Raji (cell line): ENCODE measurements around the gene GPR162.

Experiments used
- POLR2A ChIP-seq: IDR thresholded peaks from 2 replicates; pipeline ENCODE4 v1.6.1; 2011; ENCODE audit warnings: low read depth, low read length, control low read depth; ENCODE audit not compliant: insufficient read depth

GPR162 gene

DNA sequence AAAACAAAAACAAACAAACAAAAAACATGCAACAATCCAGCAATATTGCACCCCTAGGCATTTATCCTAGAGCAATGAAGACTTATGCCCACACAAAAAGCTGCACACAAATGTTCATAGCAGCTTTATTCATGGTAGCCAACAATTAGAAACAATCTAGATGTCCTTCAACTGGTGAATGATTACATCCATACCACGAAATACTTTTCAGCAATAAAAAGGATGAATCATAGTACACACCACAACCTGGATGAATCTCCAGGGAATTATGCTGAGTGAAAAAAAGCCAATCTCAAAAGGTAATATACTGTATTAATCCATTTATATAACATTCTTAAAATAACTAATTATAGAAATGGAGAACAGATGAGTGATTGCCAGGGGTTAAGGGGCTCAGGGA, 14.5 kb upstream of the GPR162 start:
- TF ChIP-seq POLR2A, result no peak

DNA sequence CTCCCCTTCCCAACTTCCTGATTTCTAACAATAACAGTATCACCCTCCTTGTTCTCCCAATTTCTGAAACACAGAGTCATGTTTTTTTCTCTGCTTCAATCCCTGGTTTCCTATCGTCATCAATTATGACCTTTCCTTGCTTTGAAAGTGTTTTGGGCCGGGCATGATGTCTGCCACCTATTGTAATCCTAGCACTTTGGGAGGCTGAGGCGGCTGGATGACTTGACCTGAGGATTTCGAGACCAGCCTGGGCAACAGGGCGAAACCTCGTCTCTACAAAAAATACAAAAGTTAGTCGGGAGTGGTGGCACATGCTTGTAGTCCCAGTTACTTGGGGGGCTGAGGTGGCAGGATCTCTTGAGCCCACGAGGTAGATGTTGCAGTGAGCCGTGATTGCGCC, 12.6 kb upstream of the GPR162 start:
- no peak for TF ChIP-seq POLR2A

DNA sequence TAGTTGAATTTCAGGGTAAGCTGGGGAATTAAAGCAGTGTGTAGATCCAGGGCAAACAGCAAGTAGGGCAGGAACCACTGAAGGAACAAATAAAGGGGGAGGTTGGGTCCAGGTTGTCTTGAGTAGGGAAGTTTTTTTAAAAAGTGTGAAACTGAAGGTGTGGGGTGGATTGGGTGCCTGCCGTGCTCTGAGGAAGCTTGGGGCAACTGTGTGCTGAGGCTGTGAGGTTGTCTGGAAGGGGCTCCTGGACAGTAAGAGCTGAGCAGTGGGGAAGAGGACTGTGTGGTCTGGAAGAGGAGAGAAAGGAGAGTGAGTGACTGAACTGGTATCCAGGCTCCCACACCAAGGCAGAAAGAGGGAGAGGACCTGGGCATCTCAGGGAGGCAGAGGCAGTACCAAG, 10.9 kb upstream of the GPR162 start:
- TF ChIP-seq POLR2A, result no peak

DNA sequence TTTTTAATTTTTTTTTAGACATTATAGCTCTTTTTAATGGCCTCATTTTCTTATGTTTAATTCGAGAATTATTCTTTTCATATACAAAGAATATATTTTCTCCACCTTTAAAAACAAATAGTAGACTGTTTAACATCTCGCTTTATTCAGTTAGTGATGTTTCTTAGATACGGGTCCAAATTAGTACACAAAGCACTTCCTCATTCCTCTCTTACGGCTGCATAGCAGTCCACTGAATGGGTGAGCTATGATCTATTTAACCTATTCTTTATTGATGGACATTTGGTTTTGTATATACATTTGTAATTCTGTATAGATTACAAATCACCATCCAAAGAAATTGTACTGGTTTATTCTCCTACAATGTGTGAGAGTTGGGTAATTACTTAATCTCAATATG, 8.3 kb upstream of the GPR162 start:
- TF ChIP-seq POLR2A, result no peak

DNA sequence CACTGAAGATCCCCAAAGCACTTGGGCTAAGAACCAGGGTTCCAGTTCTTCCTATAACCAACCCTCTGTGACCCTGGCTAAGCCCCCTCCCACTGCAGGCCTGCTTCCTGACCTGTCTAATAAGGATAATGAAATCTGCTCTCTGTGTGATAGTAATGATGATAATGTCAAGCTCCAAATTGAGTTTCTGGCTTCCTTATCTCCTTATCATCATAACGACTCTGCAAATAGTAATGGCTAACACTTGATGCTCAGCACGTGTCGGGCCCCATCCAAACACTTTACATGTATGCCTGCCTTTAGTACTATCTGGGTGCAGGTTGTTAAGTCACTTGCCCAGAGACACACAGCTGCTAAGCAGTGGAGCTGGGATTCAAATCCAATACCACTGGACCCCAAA, 5.0 kb upstream of the GPR162 start:
- no peak for TF ChIP-seq POLR2A

DNA sequence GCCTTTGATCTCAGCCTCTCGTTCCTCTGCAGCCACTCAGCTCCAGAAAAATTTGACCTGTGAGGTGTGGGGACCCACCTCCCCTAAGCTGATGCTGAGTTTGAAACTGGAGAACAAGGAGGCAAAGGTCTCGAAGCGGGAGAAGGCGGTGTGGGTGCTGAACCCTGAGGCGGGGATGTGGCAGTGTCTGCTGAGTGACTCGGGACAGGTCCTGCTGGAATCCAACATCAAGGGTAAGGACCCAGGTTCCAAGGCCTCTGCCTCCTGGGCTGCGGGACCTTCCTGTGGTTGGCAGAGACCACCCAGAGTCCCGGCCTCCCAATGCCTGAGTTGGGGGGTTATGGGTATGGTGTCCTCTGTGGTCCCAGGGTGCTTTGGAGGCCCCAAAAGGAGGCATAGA, 4.5 kb upstream of the GPR162 start:
- TF ChIP-seq POLR2A, result no peak

DNA sequence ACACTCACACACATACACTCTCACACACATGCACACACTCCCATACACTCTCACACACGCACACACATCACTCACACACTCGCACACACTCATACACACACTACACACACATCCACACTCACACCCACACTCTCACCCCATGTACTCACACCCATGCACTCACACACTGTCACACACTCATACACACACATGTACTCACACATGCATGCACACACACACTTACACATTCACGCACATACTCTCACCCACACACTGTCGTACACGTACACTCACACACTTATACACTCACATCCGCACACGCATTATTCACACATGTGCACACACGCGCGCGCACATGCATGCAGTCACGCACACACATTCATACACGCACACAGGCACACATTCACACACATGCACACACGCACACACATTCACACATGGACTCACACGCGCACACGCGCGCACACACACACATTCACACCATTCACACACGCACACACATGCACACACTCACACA, 3.9 kb upstream of the GPR162 start:
- no peak for TF ChIP-seq POLR2A

DNA sequence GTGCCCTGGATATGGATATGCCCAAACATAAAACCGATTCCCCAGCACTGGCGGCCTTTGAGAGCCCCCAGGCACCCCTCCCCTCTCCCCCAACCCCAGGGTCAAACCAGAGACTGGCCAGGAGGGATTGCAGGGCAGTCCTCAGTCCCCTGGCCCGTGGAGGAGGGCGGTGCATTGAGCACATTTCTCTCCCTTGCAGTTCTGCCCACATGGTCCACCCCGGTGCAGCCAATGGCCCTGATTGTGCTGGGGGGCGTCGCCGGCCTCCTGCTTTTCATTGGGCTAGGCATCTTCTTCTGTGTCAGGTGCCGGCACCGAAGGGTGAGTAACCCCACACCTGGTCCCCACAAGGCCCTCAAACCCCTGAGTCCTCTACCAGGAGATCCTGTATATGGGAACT, 3.4 kb upstream of the GPR162 start:
- no peak for TF ChIP-seq POLR2A

DNA sequence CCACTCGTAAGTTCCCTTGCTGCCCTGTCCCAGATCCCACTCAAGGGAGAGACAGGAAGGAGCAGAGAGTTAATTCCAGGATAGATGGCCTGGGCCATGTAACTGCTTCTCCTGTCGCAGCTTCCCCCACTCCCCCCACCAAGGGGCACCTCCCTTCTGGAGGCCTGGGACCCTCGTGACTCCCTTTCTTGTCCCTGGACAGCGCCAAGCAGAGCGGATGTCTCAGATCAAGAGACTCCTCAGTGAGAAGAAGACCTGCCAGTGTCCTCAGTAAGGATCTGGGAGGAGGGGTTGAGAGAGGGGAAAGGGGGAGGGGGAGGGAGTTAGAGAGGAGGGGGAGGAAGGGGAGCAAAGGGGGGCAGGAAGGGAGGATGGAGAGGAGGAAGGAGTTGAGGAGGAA, 3.0 kb upstream of the GPR162 start:
- TF ChIP-seq POLR2A, result no peak

DNA sequence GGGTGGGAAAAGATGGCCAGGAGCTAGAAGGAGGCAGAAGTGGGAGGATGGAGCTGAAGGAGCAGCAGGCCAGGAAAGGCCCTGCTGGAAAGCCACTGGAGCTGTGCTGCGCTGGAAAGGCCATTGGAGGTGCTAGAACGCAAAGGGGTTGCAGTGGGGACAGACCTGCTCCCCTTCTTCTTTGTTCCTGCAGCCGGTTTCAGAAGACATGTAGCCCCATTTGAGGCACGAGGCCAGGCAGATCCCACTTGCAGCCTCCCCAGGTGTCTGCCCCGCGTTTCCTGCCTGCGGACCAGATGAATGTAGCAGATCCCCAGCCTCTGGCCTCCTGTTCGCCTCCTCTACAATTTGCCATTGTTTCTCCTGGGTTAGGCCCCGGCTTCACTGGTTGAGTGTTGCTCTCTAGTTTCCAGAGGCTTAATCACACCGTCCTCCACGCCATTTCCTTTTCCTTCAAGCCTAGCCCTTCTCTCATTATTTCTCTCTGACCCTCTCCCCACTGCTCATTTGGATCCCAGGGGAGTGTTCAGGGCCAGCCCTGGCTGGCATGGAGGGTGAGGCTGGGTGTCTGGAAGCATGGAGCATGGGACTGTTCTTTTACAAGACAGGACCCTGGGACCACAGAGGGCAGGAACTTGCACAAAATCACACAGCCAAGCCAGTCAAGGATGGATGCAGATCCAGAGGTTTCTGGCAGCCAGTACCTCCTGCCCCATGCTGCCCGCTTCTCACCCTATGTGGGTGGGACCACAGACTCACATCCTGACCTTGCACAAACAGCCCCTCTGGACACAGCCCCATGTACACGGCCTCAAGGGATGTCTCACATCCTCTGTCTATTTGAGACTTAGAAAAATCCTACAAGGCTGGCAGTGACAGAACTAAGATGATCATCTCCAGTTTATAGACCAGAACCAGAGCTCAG, 2.3 kb upstream of the GPR162 start:
- no peak for TF ChIP-seq POLR2A

DNA sequence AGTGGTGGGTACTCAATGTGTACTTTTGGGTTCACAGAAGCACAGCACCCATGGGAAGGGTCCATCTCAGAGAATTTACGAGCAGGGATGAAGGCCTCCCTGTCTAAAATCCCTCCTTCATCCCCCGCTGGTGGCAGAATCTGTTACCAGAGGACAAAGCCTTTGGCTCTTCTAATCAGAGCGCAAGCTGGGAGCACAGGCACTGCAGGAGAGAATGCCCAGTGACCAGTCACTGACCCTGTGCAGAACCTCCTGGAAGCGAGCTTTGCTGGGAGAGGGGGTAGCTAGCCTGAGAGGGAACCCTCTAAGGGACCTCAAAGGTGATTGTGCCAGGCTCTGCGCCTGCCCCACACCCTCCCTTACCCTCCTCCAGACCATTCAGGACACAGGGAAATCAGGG, 1.5 kb upstream of the GPR162 start:
- no peak for TF ChIP-seq POLR2A

DNA sequence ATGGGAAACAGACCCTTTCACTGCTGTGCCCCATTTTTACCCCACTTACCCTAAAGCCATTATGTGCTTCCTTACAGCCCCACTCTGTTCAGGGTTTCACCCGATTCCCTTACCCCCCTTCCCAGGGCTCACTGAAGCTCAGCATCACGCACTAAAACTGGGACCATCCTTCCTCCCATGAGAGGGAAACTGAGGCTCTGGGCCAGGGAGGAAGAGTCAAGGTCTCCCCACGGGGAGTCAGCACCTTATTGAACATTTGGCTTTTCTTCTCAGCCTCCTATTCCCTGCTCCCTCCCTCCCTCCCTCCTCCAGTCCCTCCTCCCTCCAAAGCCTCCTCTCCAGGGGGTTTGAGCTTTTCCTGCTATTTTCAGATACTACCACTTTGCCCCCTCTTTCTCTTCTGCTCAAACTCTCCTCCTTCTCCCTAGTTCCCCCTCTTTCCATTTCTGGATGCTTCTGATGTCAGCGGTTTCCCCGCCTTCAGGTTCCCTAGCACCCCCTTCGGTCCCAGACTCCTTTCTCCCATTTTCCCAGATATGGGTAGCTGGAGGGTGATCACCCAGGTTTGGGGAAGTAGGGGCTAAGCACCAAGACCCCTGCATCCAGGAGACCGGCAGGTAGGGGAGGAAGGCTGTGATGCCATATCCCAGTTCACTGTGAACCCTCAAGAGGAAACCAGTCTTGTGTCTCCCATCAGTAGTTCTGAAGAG, 960 bp downstream of the GPR162 start:
- no peak for TF ChIP-seq POLR2A

DNA sequence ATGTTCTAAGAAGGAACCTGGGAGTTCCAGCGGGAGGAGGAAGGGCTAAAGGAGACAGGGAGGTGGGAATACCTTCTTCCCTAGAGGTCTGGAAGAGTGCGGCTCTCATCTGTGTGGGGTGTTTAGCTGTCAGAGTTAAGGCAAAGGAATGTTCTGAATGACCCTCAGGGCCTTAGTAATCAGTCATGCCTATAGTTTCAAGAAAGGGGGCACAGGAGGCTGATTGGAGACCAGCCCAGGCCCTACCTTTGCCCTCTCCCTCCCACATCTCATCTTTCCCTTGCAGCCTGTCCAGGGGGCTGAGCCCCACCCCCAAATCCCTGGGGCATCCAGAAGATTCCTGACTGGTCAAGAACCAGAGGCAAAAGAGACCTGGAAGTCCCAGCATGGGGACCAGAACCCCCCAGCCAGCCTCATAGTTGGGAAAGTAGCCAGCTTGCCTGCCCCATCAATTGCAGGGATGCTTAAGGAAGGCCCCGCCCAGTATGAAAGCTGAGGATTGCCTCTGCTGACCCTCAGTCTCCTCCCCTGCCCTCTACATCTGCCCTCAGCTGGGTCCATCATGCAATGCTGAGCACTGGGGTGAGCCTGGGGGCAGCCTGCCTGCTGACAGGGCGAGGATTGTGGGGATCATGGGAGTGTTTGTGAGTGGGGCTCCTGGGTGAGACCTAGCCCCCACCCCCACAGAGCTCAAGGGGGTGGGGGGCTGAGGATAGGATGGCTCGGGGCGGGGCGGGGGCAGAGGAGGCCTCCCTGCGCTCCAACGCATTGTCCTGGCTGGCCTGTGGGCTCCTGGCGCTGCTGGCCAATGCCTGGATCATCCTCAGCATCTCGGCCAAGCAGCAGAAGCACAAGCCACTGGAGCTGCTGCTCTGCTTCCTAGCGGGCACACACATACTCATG, 1.8 kb downstream of the GPR162 start:
- no peak for TF ChIP-seq POLR2A

DNA sequence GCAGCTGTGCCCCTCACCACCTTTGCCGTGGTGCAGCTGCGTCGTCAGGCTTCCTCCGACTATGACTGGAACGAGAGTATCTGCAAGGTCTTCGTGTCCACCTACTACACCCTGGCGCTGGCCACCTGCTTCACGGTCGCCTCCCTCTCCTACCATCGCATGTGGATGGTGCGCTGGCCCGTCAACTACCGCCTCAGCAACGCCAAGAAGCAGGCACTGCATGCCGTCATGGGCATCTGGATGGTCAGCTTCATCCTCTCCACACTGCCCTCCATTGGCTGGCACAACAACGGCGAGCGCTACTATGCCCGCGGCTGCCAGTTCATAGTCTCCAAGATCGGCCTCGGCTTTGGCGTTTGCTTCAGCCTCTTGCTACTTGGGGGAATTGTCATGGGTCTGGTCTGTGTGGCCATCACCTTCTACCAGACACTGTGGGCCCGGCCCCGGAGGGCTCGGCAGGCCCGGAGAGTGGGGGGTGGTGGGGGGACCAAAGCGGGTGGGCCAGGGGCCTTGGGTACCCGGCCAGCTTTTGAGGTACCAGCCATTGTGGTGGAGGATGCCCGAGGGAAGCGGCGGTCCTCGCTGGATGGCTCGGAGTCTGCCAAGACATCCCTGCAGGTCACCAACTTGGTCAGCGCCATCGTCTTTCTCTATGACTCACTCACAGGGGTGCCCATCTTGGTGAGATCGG, 2.6 kb downstream of the GPR162 start:
- TF ChIP-seq POLR2A, result no peak
